HG03108 (cell line): ENCODE data around the gene WDR62.
"Not testable (repeated sequence)": the region's sequence is repeated elsewhere in the genome, so short reads cannot be mapped to it uniquely, and the experiment has no call there.

Experiments
- ATAC-seq: cut with Tn5 transposase; IDR thresholded peaks from one replicate; pipeline ENCODE4 v1.9.1; 2021; ENCODE audit warnings: moderate library complexity; ENCODE audit not compliant: unreplicated experiment

Gene WDR62

GRCh38 chr19:36106991-36107390, 52.3 kb downstream of the WDR62 start:
- ATAC-seq, result no peak

- ATAC-seq, result no peak
Observed at GRCh38 chr19:36108684-36109083, 54.0 kb downstream of the WDR62 start.

- ATAC-seq, result no peak
Observed at GRCh38 chr19:36110487-36111199, 55.9 kb downstream of the WDR62 start, which contains the start of gene OVOL3. OVOL3 (plus strand) TSS chr19:36111143; CDS start chr19:36111203, 60 bp downstream.

- no peak for ATAC-seq
Observed at GRCh38 chr19:36111200-36111539, 56.5 kb downstream of the WDR62 start.

- no peak for ATAC-seq
Observed at GRCh38 chr19:36112678-36113077, 58.0 kb downstream of the WDR62 start.

- ATAC-seq, result no peak
Observed at GRCh38 chr19:36113425-36113824, 58.7 kb downstream of the WDR62 start.

- no peak for ATAC-seq
Observed at GRCh38 chr19:36113894-36114720, 59.4 kb downstream of the WDR62 start.

GRCh38 chr19:36114721-36115452, 60.2 kb downstream of the WDR62 start, which contains the start of gene POLR2I:
POLR2I (minus strand) TSS chr19:36114875; CDS start chr19:36114856, 19 bp downstream.
- ATAC-seq, result peak; percentile 83

- peak; percentile 29 for ATAC-seq
Observed at GRCh38 chr19:36115453-36116343, 61.0 kb downstream of the WDR62 start, which contains the start of gene TBCB. TBCB (plus strand) TSS chr19:36115468; CDS start chr19:36115561, 93 bp downstream.

- no peak for ATAC-seq
Observed at GRCh38 chr19:36116344-36116637, 61.6 kb downstream of the WDR62 start.

GRCh38 chr19:36120092-36120983, 65.6 kb downstream of the WDR62 start:
- ATAC-seq, result no peak

GRCh38 chr19:36120984-36121358, 66.3 kb downstream of the WDR62 start:
- no peak for ATAC-seq

- no peak for ATAC-seq
Observed at GRCh38 chr19:36121486-36122124, 66.9 kb downstream of the WDR62 start.

GRCh38 chr19:36125557-36125956, 70.9 kb downstream of the WDR62 start:
- ATAC-seq, result no peak

- ATAC-seq, result peak; percentile 9
Observed at GRCh38 chr19:36128392-36128736, 73.7 kb downstream of the WDR62 start.

- ATAC-seq, result not testable (repeated sequence)
Observed at GRCh38 chr19:36131221-36131620, 76.5 kb downstream of the WDR62 start.

- not testable (repeated sequence) for ATAC-seq
Observed at GRCh38 chr19:36134867-36135266, 80.2 kb downstream of the WDR62 start.

- ATAC-seq, result no peak
Observed at GRCh38 chr19:36136964-36137686, 82.4 kb downstream of the WDR62 start.

GRCh38 chr19:36139120-36139472, 84.4 kb downstream of the WDR62 start:
- no peak for ATAC-seq
